Parathyroid adenoma (tissue), 2 donors: Measurements from ENCODE around the gene FKBP14.
A peak's percentile ranks its signal among the peaks of the same experiment; 100 is the strongest.

Source experiments
- H2AFZ ChIP-seq: fragments of 300-600 bp; sonication (generic); one replicate; pipeline ENCODE4 v1.7.0; 2017; ENCODE audit warnings: antibody characterized with exemption, mild to moderate bottlenecking
- H3K27ac ChIP-seq: fragments of 300-600 bp; sonication (generic); one replicate; pipeline ENCODE4 v1.7.0; 2017
- H3K27me3 ChIP-seq: fragments of 300-600 bp; sonication (generic); one replicate; pipeline ENCODE4 v1.7.0; 2017; ENCODE audit warnings: low read length; ENCODE audit not compliant: control insufficient read depth, insufficient read depth
- H3K36me3 ChIP-seq: fragments of 300-600 bp; sonication (generic); one replicate; pipeline ENCODE4 v1.7.0; 2017; ENCODE audit warnings: low read length; ENCODE audit not compliant: control insufficient read depth, insufficient read depth
- H3K4me1 ChIP-seq: fragments of 300-600 bp; sonication (generic); one replicate; pipeline ENCODE4 v1.7.0; 2017; ENCODE audit warnings: control low read depth
- H3K4me2 ChIP-seq: fragments of 300-600 bp; sonication (generic); one replicate; pipeline ENCODE4 v1.7.0; 2017; ENCODE audit warnings: low read length
- H3K4me3 ChIP-seq: fragments of 300-600 bp; sonication (generic); one replicate; pipeline ENCODE4 v1.7.0; 2017; ENCODE audit warnings: low read depth, low read length
- H3K79me2 ChIP-seq: fragments of 300-600 bp; sonication (generic); one replicate; pipeline ENCODE4 v1.7.0; 2017; ENCODE audit warnings: control low read depth
- H3K9ac ChIP-seq: fragments of 300-600 bp; sonication (generic); one replicate; pipeline ENCODE4 v1.7.0; 2017; ENCODE audit warnings: mild to moderate bottlenecking
- H3K9me3 ChIP-seq: fragments of 300-600 bp; sonication (generic); one replicate; pipeline ENCODE4 v1.7.0; 2017; ENCODE audit warnings: low read length; ENCODE audit not compliant: control insufficient read depth
- TF ChIP-seq, protein P1 (sequence below): fragments of 300-600 bp; sonication (generic); IDR thresholded peaks from one replicate; pipeline ENCODE4 v1.7.0; 2017; ENCODE audit warnings: antibody characterized with exemption, mild to moderate bottlenecking
- donor health status: primary hyperparathyroidism.

FKBP14 gene

DNA sequence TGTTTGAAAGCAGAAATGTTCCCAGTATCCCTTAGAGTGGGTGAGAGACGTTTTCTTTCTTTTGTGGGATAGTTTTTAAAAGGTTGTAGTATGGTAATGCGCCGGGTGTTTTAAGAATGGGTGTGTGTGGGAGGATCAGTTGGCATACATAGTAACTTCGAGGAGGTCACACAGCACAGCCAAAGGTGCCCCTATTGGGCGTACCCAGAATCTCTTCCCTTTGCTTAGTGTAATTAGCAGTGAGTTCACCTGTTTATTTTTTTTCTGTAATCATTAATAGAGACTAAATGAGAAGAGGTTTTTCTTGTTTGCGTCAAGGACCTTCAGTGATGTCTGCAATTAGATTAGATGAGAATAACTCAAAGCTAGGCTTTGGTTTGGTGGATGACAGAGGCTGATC, 3.2 kb upstream of the FKBP14 start:
- H3K27me3 ChIP-seq, result no peaks in the 10 kb centered on the region
- H2AFZ ChIP-seq, result no peak overlapping the region
- H3K9me3 ChIP-seq, result no peaks in the 10 kb centered on the region
- H3K79me2 ChIP-seq, result peaks cover 20% of the 10 kb centered on the region
- H3K4me1 ChIP-seq, result peaks cover 6% of the 10 kb centered on the region
- H3K4me3 ChIP-seq, result peak overlapping the region; percentile 91
- TF ChIP-seq, protein P1, sequence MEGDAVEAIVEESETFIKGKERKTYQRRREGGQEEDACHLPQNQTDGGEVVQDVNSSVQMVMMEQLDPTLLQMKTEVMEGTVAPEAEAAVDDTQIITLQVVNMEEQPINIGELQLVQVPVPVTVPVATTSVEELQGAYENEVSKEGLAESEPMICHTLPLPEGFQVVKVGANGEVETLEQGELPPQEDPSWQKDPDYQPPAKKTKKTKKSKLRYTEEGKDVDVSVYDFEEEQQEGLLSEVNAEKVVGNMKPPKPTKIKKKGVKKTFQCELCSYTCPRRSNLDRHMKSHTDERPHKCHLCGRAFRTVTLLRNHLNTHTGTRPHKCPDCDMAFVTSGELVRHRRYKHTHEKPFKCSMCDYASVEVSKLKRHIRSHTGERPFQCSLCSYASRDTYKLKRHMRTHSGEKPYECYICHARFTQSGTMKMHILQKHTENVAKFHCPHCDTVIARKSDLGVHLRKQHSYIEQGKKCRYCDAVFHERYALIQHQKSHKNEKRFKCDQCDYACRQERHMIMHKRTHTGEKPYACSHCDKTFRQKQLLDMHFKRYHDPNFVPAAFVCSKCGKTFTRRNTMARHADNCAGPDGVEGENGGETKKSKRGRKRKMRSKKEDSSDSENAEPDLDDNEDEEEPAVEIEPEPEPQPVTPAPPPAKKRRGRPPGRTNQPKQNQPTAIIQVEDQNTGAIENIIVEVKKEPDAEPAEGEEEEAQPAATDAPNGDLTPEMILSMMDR, result no peak
- peak overlapping the region; percentile 83 for H3K4me2 ChIP-seq
- H3K9ac ChIP-seq, result no peak overlapping the region
- H3K27ac ChIP-seq, result no peak overlapping the region
- H3K36me3 ChIP-seq, result no peaks in the 10 kb centered on the region

DNA sequence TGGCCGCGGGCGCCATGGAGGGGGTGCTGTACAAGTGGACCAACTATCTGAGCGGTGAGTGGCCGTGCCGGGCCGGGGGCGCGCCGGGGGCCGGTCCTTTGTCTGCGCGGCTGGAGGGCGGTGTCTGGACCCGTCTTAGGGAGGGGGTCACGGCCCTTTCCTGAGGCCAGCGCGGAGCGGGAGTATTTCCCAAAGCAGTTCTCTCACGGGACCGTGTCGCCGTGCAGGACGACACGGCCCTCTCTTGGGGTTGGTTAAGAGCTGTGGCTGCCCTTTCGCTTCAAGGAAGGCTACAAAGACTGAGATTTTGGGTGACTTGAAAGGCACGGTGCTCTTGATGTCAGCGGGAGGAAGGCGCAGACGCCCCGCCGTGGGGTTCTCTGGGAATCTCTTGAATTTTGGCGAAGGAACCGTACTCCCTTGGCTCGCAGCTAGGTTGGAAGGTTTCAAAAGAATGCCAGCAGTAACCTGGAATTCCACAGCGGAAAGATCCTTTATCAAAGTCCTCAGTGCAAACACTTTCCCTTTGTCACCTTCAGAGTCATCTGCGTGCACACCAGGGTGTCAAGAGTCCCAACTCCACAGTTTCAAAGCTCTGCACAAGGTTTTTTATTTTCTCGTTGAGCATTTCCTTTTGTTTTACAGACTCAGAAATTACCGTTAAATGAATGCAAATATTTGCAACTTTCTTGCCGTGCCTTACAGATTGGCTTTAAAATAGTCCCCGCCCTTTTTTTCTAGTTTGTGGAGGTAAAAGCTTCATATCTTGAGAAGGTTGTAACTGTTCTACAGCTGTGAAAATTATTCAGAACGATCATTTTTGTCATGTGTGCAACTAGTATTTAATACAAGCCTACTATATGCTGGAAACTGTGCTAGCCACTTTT, 2.5 kb upstream of the FKBP14 start:
- peak overlapping the region; percentile 21 for H3K9ac ChIP-seq
- H3K4me2 ChIP-seq, result peak overlapping the region; percentile 83
- H2AFZ ChIP-seq, result peak overlapping the region; percentile 78
- H3K36me3 ChIP-seq, result no peaks in the 10 kb centered on the region
- peak overlapping the region; percentile 91 for H3K4me3 ChIP-seq
- TF ChIP-seq, protein P1, result no peak
- H3K9me3 ChIP-seq, result no peaks in the 10 kb centered on the region
- H3K27me3 ChIP-seq, result no peaks in the 10 kb centered on the region
- peak overlapping the region; percentile 73 for H3K27ac ChIP-seq
- H3K79me2 ChIP-seq, result peaks cover 13% of the 10 kb centered on the region
- H3K4me1 ChIP-seq, result peaks cover 6% of the 10 kb centered on the region

DNA sequence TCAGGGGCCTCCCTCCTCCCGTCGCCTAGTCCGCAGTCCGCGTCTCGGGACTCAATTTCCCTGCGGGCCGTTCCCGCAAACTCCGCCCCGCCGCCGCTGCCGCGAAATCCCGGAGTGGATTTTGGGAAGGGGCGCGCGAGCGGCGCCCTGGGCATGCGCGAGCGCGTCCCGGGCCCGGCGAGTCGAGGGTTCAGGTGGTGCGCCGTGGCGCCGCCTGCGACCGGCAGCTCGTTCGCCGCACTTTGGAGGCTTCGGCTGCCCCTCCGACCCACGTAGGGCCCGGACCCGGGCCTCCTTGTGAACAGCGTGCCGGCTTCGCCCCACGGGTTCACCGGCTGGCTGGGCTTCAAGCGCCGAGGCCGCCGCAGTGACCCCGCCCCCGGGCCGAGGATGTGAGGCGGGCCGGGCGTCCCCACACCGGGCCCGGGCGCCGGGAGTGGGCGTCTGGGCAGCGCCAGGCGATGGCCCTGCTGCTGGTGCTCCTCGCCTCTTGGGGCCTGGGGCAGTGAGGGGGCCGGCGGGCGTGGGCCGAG, 1.8 kb upstream of the FKBP14 start, which contains the start of gene PLEKHA8:
PLEKHA8 (plus strand) TSS at position 197 of the 533 bp plus-strand sequence. CDS start 351 bp downstream, outside the sequence.
- H3K79me2 ChIP-seq, result peaks cover 13% of the 10 kb centered on the region
- H3K27ac ChIP-seq, result peak within 1 kb of the TSS; percentile 73
- H3K36me3 ChIP-seq, result no peaks in the 10 kb centered on the region
- H3K9ac ChIP-seq, result peak within 1 kb of the TSS; percentile 21
- H3K4me1 ChIP-seq, result peaks cover 6% of the 10 kb centered on the region
- peak within 1 kb of the TSS; percentile 78 for H2AFZ ChIP-seq
- no peaks in the 10 kb centered on the region for H3K27me3 ChIP-seq
- peak within 1 kb of the TSS; percentile 83 for H3K4me2 ChIP-seq
- TF ChIP-seq, protein P1, result no peak
- no peaks in the 10 kb centered on the region for H3K9me3 ChIP-seq
- H3K4me3 ChIP-seq, result peak within 1 kb of the TSS; percentile 91

DNA sequence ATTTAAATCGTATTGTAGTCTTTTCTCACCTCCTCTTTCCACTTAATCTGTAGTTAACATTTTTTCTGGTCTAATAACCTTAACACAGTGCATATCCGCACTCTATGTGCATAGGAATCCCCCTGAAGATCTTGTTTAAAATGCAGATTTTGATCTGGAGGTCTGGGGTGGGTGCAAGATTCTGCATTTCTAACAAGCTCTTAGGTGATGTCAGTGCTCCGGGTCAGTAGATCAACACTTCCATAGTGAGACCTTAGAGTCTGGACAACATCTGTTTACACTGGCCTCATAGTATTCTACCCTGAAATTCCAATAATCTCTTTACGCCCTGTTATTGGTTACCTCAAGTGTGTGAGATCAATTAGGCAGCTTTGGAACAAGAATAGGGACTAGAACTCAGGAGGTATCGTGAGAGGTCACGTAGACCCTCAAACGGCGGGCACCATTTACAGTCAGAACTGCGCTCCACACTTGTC, 1.3 kb upstream of the FKBP14 start:
- Histone ChIP-seq H3K9ac (no peak overlapping the region), H3K79me2 (peaks cover 13% of the 10 kb centered on the region), H3K36me3 (no peaks in the 10 kb centered on the region), H3K27ac (peak overlapping the region; percentile 73), H3K4me2 (peak overlapping the region; percentile 83), H2AFZ (peak overlapping the region; percentile 78), H3K27me3 (no peaks in the 10 kb centered on the region), H3K9me3 (no peaks in the 10 kb centered on the region), H3K4me3 (peak overlapping the region; percentile 91), H3K4me1 (peaks cover 6% of the 10 kb centered on the region)
- TF ChIP-seq, protein P1, result no peak
